ENCODE data around the gene RNF10. TPM values are rescaled to one million over a fixed set of nuclear protein-coding genes. Genes with fewer than 3 reads are reported as not detected.

Gene RNF10
- total and polyA plus RNA-seq, 9 of the 15 experiments (the other 6 are each of a cell fraction or from before 2014, with no cell fraction given): 43.0 to 139 (median 80.1) TPM

GRCh38 chr12:120540445-120540844, 6.3 kb downstream of the RNF10 start (continued):
- TF ChIP-seq MXI1 (IDR thresholded peaks at IDR 0.05; ENCODE audit: low read depth, low read length) (no peak), LCOR (CRISPR knock-in tag; IDR thresholded peaks at IDR 0.05) (peak; percentile 97), GABPA (tag; conservative IDR thresholded peaks at IDR 0.05; ENCODE audit: low read depth) (0 out of 2 replicates have a peak, but pooled peaks have one; percentile 13), ELF1 (tag; IDR thresholded peaks at IDR 0.05) (peak; percentile 26; the same call in 1 of the 2 replicates), ATF7 (IDR thresholded peaks at IDR 0.05) (peak; percentile 92), ZNF197 (CRISPR knock-in tag; IDR thresholded peaks at IDR 0.05; ENCODE audit: low read depth) (peak; percentile 95), ARID3B (CRISPR knock-in tag; IDR thresholded peaks at IDR 0.05; ENCODE audit: borderline replicate concordance) (no peak), KAT2B (IDR thresholded peaks at IDR 0.05; ENCODE audit: low read depth, low read length) (no peak)
- TF ChIP-seq, protein P1, sequence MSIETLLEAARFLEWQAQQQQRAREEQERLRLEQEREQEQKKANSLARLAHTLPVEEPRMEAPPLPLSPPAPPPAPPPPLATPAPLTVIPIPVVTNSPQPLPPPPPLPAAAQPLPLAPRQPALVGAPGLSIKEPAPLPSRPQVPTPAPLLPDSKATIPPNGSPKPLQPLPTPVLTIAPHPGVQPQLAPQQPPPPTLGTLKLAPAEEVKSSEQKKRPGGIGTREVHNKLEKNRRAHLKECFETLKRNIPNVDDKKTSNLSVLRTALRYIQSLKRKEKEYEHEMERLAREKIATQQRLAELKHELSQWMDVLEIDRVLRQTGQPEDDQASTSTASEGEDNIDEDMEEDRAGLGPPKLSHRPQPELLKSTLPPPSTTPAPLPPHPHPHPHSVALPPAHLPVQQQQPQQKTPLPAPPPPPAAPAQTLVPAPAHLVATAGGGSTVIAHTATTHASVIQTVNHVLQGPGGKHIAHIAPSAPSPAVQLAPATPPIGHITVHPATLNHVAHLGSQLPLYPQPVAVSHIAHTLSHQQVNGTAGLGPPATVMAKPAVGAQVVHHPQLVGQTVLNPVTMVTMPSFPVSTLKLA (conservative IDR thresholded peaks at IDR 0.05): peak in 1 of 2 experiments; percentile 74; a peak in 3 of 4 replicates
- TF ChIP-seq, protein P2, sequence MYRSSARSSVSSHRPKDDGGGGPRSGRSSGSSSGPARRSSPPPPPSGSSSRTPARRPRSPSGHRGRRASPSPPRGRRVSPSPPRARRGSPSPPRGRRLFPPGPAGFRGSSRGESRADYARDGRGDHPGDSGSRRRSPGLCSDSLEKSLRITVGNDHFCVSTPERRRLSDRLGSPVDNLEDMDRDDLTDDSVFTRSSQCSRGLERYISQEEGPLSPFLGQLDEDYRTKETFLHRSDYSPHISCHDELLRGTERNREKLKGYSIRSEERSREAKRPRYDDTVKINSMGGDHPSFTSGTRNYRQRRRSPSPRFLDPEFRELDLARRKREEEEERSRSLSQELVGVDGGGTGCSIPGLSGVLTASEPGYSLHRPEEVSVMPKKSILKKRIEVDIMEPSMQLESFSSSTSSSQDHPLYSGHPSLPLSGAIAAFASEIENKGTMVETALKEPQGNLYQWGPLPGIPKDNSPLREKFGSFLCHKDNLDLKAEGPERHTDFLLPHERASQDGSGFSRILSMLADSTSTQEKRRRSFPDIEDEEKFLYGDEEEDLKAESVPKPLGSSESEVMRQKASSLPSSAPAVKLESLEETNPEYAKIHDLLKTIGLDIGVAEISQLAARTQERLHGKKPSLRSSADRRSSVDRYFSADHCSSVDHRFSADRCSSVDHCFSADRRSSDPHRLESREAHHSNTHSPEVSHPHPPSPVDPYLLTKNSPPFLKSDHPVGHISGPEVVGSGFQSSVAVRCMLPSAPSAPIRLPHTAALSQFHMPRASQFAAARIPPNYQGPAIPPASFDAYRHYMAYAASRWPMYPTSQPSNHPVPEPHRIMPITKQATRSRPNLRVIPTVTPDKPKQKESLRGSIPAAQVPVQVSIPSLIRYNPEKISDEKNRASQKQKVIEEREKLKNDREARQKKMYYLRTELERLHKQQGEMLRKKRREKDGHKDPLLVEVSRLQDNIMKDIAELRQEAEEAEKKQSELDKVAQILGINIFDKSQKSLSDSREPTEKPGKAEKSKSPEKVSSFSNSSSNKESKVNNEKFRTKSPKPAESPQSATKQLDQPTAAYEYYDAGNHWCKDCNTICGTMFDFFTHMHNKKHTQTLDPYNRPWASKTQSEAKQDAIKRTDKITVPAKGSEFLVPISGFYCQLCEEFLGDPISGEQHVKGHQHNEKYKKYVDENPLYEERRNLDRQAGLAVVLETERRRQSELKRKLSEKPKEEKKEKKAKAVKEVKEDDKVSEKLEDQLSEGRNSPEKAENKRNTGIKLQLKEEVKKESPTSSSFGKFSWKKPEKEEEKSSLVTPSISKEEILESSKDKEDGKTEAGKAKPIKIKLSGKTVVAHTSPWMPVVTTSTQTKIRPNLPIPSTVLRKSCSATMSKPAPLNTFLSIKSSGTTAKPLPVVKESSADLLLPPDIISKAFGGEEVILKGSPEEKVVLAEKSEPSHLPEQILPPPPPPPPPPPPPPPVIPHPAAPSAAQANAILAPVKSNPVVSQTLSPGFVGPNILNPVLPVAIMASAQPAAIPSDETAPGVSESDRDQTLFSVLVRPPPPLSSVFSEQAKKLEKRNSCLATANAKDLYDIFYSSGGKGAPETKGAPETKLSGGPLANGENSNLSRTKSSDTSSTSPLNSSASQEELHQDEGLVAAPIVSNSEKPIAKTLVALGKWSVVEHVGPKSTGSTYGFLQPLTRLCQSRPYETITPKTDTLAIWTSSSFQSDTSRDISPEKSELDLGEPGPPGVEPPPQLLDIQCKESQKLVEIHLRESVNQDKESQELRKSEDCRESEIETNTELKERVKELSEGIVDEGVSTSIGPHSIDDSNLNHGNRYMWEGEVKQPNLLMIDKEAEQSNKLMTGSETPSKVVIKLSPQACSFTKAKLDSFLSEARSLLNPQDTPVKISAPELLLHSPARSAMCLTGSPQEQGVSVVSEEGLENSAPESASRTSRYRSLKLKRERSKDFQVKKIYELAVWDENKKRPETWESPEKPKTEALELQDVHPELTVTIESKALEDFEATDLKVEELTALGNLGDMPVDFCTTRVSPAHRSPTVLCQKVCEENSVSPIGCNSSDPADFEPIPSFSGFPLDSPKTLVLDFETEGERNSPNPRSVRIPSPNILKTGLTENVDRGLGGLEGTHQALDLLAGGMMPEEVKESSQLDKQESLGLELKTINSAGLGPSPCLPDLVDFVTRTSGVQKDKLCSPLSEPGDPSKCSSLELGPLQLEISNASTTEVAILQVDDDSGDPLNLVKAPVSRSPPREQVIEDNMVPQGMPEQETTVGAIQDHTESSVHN (IDR thresholded peaks at IDR 0.05; ENCODE audit: borderline replicate concordance in 1 of 2, low read depth in 1 of 2): peak; percentile 82 to 91; a peak in 3 of 4 replicates

Measured in K562 (cell line).